Posterior vena cava (tissue), 2 donors: ENCODE data around the gene NFIA. TPM values are rescaled to one million over a fixed set of nuclear protein-coding genes. Genes with fewer than 3 reads are reported as not detected.
"Not testable (repeated sequence)": the region's sequence is repeated elsewhere in the genome, so short reads cannot be mapped to it uniquely, and the experiment has no call there.

Experiments used
- DNase-seq: peaks from one replicate; pipeline ENCODE4 v3.0.0-alpha.2; 2020; ENCODE audit warnings: low spot score
- intact Hi-C, 2 donors: fragments of 100-400 bp; cut with DNase I; formaldehyde crosslinking; loops; one replicate each; pipeline versions ENCODE4 v1.14.1 to v1.14.2; 2022 to 2023
- total RNA-seq, 2 donors: library from RNA; stranded (reverse); fragmentation: NEBNext Ultra II Directional; extraction: Animal tissue kit (Norgen Biotek cat#: 25700); gene quantifications; one replicate each; pipeline ENCODE4 v1.2.1, GENCODE V29; 2021
- donor health status: DM: yes; HTN: yes; CAD: no.
- donor health status: DM: yes; HTN: yes; CAD: no.

Gene NFIA
- total RNA-seq, 2 donors from 2014 or later, result 117 to 183 TPM

GRCh38 chr1:61056196-61056572 lies 26.2 kb upstream of the NFIA start:
- DNase-seq, result no peak
- intact Hi-C loops, result loop anchor here (10.0 kb wide), 5 partner anchors 139 to 589 kb away; no protein-coding TSS in a partner anchor

- peak; percentile 85 for DNase-seq
- intact Hi-C loops, result loop anchor here (10.0 kb wide), 5 partner anchors 138 to 588 kb away; no protein-coding TSS in a partner anchor
Measured at GRCh38 chr1:61056573-61057439, 25.6 kb upstream of the NFIA start.

GRCh38 chr1:61058483-61059245 lies 23.7 kb upstream of the NFIA start:
- intact Hi-C loops, result loop anchor here (10.0 kb wide), 5 partner anchors 136 to 586 kb away; no protein-coding TSS in a partner anchor
- DNase-seq, result no peak

GRCh38 chr1:61061601-61062000 lies 20.8 kb upstream of the NFIA start:
- DNase-seq, intact Hi-C loops: not testable (repeated sequence)

- intact Hi-C loops, result no loop called here
- DNase-seq, result no peak
Measured at GRCh38 chr1:61064673-61065072, 17.7 kb upstream of the NFIA start.

- intact Hi-C loops, result no loop called here
- no peak for DNase-seq
Measured at GRCh38 chr1:61067446-61068019, 14.8 kb upstream of the NFIA start.

- no peak for DNase-seq
- intact Hi-C loops, result no loop called here
Measured at GRCh38 chr1:61070054-61070453, 12.3 kb upstream of the NFIA start.

GRCh38 chr1:61071205-61072130 lies 10.9 kb upstream of the NFIA start:
- DNase-seq, result no peak
- intact Hi-C loops, result no loop called here

- intact Hi-C loops, result no loop called here
- DNase-seq, result no peak
Measured at GRCh38 chr1:61073871-61074270, 8.5 kb upstream of the NFIA start.

- intact Hi-C loops, DNase-seq: not testable (repeated sequence)
Measured at GRCh38 chr1:61075833-61076232, 6.5 kb upstream of the NFIA start.

- intact Hi-C loops, result no loop called here
Measured at GRCh38 chr1:61076728-61077675, 5.4 kb upstream of the NFIA start.

GRCh38 chr1:61077676-61078541 lies 4.5 kb upstream of the NFIA start:
- DNase-seq, result peak; percentile 93
- intact Hi-C loops, result no loop called here

More at GRCh38 chr1:61076728-61077675, 5.4 kb upstream of the NFIA start:
- DNase-seq, result peak; percentile 93

- no peak for DNase-seq
- intact Hi-C loops, result no loop called here
Measured at GRCh38 chr1:61078618-61079295, 3.6 kb upstream of the NFIA start.

- intact Hi-C loops, result no loop called here
- DNase-seq, result no peak
Measured at GRCh38 chr1:61079296-61079897, 3.0 kb upstream of the NFIA start.

- intact Hi-C loops, result loop anchor here (5.0 to 10.0 kb wide), 3 partner anchors 105 to 255 kb away; no protein-coding TSS in a partner anchor
- DNase-seq, result peak; percentile 91
Measured at GRCh38 chr1:61079898-61080336, 2.4 kb upstream of the NFIA start.
